ENCODE measurements around the gene JOSD2. TPM values are rescaled to one million over a fixed set of nuclear protein-coding genes. Genes with fewer than 3 reads are reported as not detected.

The JOSD2 gene
- total RNA-seq, 4 donors from 2014 or later, result 31.3 to 59.4 (median 42.9) TPM

GRCh38 chr19:50509366-50509765 lies 1.6 kb downstream of the JOSD2 start:
- no peaks in the 10 kb centered on the region for H3K9me3 ChIP-seq
- no peak overlapping the region for H3K4me3 ChIP-seq
- intact Hi-C loops (cut with DNase I), result no loop called here
- H3K4me1 ChIP-seq, result peaks cover 17 to 25% (median 22%) of the 10 kb centered on the region in 4 donors
- no peak for DNase-seq (ENCODE audit: extremely low spot score)
- peaks cover 0 to 22% (median 10%) of the 10 kb centered on the region in 4 donors for H3K36me3 ChIP-seq
- H3K27ac ChIP-seq (replicated peaks in 1 of 4), result no peak overlapping the region
- WGBS, result 81% methylated on average over 11 of the region's 11 CpGs
- TF ChIP-seq POLR2AphosphoS5 (IDR thresholded peaks at IDR 0.05) (no peak), CTCF (IDR thresholded peaks at IDR 0.05) (no peak), EP300 (IDR thresholded peaks at IDR 0.05) (no peak), POLR2A (IDR thresholded peaks at IDR 0.05; ENCODE audit: low read depth) (no peak)
- H3K27me3 ChIP-seq, result peaks cover 0 to 2% (median 0%) of the 10 kb centered on the region in 4 donors

DNA sequence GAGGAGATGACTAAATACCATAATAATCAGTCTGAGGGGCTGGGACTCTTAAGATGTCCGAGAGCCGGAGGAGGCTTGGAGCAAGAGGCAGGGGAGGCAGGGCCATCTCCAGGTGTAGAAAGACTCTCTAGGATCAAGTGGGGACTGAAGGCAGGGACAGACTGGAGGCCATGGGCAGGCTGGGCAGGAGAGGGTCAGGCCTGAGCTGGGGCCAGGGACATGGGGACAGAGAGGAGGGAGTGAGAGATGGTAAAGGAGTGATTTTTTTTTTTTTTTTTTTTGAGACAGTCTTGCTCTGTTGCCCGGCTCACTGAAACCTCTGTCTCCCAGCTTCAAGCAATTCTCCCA lies 2.2 kb downstream of the JOSD2 start:
- peaks cover 0 to 22% (median 10%) of the 10 kb centered on the region in 4 donors for H3K36me3 ChIP-seq
- TF ChIP-seq POLR2A (IDR thresholded peaks at IDR 0.05; ENCODE audit: low read depth) (no peak), EP300 (IDR thresholded peaks at IDR 0.05) (no peak), POLR2AphosphoS5 (IDR thresholded peaks at IDR 0.05) (no peak), CTCF (IDR thresholded peaks at IDR 0.05) (no peak)
- 92% methylated on average over 3 of the region's 3 CpGs for WGBS
- no peaks in the 10 kb centered on the region for H3K9me3 ChIP-seq
- H3K27ac ChIP-seq (replicated peaks in 1 of 4), result no peak overlapping the region
- H3K4me1 ChIP-seq, result peaks cover 17 to 25% (median 21%) of the 10 kb centered on the region in 4 donors
- intact Hi-C loops (cut with DNase I), result no loop called here
- H3K27me3 ChIP-seq, result no peaks in the 10 kb centered on the region
- H3K4me3 ChIP-seq, result no peak overlapping the region
- no peak for DNase-seq (ENCODE audit: extremely low spot score)

GRCh38 chr19:50507376-50507775 lies 3.6 kb downstream of the JOSD2 start:
- intact Hi-C loops (cut with DNase I), result no loop called here
- Histone ChIP-seq H3K9me3 (no peaks in the 10 kb centered on the region), H3K4me1 (peaks cover 17 to 25% (median 20%) of the 10 kb centered on the region in 4 donors), H3K27me3 (no peaks in the 10 kb centered on the region), H3K27ac (replicated peaks in 1 of 4) (no peak overlapping the region), H3K4me3 (no peak overlapping the region), H3K36me3 (peaks cover 0 to 22% (median 10%) of the 10 kb centered on the region in 4 donors)
- 96% methylated on average over 8 of the region's 8 CpGs for WGBS
- TF ChIP-seq POLR2A (IDR thresholded peaks at IDR 0.05; ENCODE audit: low read depth) (no peak), CTCF (IDR thresholded peaks at IDR 0.05) (no peak), EP300 (IDR thresholded peaks at IDR 0.05) (no peak), POLR2AphosphoS5 (IDR thresholded peaks at IDR 0.05) (no peak)
- no peak for DNase-seq (ENCODE audit: extremely low spot score)

- WGBS, result 94% methylated on average over 9 of the region's 10 CpGs
- intact Hi-C loops (cut with DNase I), result no loop called here
- no peak for DNase-seq (ENCODE audit: extremely low spot score)
- TF ChIP-seq CTCF (IDR thresholded peaks at IDR 0.05) (no peak), POLR2AphosphoS5 (IDR thresholded peaks at IDR 0.05) (no peak), EP300 (IDR thresholded peaks at IDR 0.05) (no peak), POLR2A (IDR thresholded peaks at IDR 0.05; ENCODE audit: low read depth) (no peak)
- H3K36me3 ChIP-seq, result peaks cover 0 to 22% (median 10%) of the 10 kb centered on the region in 4 donors
- H3K4me3 ChIP-seq, result no peak overlapping the region
- H3K27me3 ChIP-seq, result no peaks in the 10 kb centered on the region
- H3K27ac ChIP-seq (replicated peaks in 1 of 4), result no peak overlapping the region
- H3K9me3 ChIP-seq, result no peaks in the 10 kb centered on the region
- H3K4me1 ChIP-seq, result peaks cover 13 to 22% (median 20%) of the 10 kb centered on the region in 4 donors
Observed at GRCh38 chr19:50506700-50507099, 4.3 kb downstream of the JOSD2 start.

All from esophagus muscularis mucosa (tissue), 4 donors.